Measurements from ENCODE around the gene CFHR1.

DNA sequence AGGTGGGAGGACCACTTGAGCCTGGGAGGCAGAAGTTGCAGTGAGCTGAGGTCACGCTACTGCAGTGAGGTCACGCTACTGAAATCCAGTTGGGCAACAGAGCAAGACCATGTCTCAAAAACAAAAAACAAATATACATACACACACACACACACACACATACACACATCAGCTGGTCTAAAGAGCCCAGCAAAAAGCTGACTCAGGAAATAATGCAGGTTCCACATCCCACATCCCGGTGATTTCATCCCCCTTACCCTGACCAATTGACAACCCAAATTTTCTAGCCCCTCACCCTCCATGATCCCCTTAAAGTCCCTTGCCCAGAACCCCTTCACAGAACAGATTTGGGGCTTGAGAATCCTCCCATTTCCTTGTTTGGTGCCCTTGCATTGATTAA lies 56.4 kb downstream of the CFHR1 start:
- TF ChIP-seq CTCF (IDR thresholded peaks at IDR 0.05) (no peak), POLR2A (IDR thresholded peaks at IDR 0.05) (no peak)

Data from esophagus squamous epithelium (tissue), 4 donors.